Measurements from ENCODE around the gene DAZAP1.

DAZAP1 gene

DNA sequence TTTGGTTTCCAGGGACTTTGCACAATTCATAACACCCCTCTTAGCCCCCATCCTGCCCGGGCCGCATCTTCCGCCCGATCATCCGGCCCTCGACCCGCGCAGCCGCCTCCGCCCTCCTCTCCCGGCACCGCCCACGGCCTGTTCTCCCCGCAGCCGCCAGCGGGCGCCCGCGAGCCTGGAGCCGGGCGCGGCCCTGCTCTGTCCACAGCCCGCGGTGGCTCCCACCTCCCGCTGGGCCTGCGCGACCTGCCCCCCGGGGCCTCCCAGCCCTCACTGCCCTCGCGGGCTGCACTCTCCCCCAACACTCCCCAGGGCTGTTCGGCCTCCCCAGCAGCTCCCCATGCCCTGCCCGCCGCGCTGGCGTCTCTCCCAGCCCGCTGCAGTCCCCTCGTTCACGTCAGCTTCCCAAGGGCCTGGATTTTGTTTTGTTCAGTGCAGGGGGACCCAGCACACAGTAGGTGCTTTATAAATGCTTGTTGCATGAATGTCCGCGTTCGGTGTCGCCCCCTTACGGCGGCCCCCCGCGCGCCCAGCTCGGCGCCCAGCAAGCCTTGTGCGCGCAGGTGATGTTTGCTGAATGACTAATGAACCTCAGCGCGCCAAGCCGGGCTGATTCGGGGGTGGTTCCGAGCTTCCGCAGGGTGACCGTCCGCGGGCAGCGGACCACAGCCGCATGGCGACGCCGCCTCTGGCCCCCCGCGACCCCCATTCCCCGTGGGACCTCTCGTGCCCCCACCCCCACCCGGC is 38.0 kb downstream of the DAZAP1 start:
- ChIA-PET POLR2A (ENCODE audit: low non-redundant PET) (no interaction called here), CTCF (interaction anchor here (0.6 to 1.9 kb wide), 12 partner anchors 8 to 1353 kb away, joined by 3 to 11 read pairs (median 4); no protein-coding TSS in a partner anchor)

DNA sequence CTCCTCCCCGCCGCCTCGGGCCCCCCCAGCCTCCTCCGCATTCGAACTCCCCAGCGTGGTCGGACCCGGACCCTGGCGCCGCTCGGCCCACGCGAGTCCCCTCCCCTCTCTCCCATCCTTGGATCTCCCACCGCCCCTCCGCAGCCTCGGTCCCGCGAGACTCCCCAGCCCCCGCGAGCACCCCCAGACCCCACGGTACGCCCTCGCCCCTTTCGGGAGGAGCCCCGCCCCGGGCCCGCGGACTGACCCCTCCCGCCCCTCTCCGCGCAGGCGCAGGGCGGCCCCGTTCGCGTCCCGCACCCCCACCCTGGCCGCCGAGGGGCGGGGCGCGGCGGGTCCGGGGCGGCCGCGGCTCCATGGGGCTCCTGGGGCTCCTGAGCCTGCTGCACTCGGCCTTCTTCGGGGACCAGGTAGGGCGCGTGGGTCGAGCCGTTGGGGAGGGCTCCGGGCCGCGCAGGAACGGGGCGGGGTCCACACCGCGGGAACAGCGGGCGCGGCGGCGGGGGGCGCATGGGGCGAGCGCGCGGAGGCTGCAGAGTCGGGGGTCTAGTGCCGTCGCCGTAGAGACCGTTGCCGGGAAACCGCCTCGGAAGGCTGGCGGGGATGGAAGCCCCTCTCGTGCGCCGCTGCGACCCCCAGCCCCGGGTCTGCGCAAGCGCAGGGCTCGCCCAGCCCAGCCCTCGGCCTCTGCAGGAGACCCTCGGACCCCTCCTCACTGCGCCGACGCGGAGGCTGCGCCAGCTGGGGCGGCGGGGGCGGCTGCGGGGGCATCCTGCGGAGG is 38.7 kb downstream of the DAZAP1 start:
- POLR2A ChIA-PET (ENCODE audit: low non-redundant PET): no interaction called here
- H3K27ac ChIP-seq: no peak overlapping the region
- peak; percentile 47 for DNase-seq (ENCODE audit: low spot score)
- CTCF ChIA-PET: interaction anchor here (0.6 to 1.9 kb wide), 8 partner anchors 7 to 61 kb away, joined by 3 to 11 read pairs (median 4); no protein-coding TSS in a partner anchor
- TF ChIP-seq, protein P1, sequence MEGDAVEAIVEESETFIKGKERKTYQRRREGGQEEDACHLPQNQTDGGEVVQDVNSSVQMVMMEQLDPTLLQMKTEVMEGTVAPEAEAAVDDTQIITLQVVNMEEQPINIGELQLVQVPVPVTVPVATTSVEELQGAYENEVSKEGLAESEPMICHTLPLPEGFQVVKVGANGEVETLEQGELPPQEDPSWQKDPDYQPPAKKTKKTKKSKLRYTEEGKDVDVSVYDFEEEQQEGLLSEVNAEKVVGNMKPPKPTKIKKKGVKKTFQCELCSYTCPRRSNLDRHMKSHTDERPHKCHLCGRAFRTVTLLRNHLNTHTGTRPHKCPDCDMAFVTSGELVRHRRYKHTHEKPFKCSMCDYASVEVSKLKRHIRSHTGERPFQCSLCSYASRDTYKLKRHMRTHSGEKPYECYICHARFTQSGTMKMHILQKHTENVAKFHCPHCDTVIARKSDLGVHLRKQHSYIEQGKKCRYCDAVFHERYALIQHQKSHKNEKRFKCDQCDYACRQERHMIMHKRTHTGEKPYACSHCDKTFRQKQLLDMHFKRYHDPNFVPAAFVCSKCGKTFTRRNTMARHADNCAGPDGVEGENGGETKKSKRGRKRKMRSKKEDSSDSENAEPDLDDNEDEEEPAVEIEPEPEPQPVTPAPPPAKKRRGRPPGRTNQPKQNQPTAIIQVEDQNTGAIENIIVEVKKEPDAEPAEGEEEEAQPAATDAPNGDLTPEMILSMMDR (conservative IDR thresholded peaks at IDR 0.05; ENCODE audit: low read depth): no peak

More for the DNA sequence above, 38.0 kb downstream of the DAZAP1 start:
- TF ChIP-seq, protein P1 (conservative IDR thresholded peaks at IDR 0.05; ENCODE audit: low read depth): peak; percentile 98
- DNase-seq (ENCODE audit: low spot score): peak; percentile 71
- peak overlapping the region; percentile 82 for H3K27ac ChIP-seq

DNA sequence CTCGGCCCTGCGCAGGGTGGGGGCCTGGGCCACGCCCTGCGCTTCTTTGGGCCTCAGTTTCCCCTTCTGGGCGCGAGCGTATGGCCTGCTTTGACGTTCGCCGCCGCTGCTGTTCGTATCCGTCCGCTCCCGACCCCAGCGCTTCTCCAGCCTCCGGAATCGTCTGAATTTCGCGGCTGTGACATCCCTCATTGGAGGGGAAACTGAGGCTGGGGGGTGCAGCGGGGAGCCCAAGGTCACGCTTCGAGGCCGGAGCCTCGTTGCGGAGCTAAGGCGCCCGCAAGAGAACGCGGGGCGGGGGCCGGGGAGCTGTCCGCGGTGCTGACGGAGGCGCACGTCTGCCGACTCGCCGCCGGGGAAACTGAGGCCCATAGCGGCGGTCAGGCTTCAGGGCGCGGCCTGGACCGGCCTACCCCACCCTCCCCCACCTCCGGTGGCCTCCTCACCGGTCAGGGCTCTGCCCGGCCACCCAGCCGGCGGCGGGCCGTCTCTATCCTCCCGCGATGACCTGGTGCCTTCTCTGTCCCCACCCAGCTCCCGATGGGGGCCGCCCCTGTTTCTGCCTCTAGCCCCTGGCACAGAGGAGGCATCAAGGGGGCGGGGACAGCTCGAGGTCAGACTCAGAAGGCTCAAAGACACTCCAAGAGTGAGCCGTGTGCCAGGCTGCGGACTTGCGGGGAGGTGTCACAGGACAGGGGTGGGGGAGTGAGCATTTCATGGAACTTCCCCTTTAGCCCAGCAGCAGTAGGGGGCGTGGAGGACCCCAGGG is 39.5 kb downstream of the DAZAP1 start:
- CTCF ChIA-PET: interaction anchor here (0.6 kb wide), 1 partner anchor 41 kb away, joined by 3 read pairs; no protein-coding TSS in a partner anchor

DNA sequence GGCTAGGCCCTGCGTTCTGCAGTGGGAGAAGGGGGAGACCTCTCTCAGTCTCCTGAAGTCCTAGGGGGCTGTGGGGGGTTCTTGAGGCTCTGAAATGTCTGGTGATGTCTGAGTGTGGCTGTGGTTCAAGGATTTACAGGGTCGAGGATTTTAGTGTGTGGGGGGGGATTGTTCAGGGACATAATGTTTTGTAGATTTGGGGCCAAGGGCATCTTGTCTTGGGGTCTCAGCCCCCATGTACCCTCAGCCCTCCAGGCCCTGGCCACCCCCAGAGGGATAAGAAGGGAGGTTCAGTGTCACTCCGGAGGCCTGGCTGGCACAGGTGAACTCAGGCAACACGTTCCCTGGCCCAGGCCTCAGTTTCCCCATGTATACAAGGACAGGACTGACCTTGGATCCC is 40.1 kb downstream of the DAZAP1 start:
- ChIA-PET POLR2A (ENCODE audit: low non-redundant PET) (no interaction called here), CTCF (no interaction called here)
- H3K27ac ChIP-seq: no peak overlapping the region
- TF ChIP-seq, protein P1 (conservative IDR thresholded peaks at IDR 0.05; ENCODE audit: low read depth): no peak
- no peak for DNase-seq (ENCODE audit: low spot score)

More for the DNA sequence above, 39.5 kb downstream of the DAZAP1 start:
- TF ChIP-seq, protein P1 (conservative IDR thresholded peaks at IDR 0.05; ENCODE audit: low read depth): no peak
- no peak overlapping the region for H3K27ac ChIP-seq
- no peak for DNase-seq (ENCODE audit: low spot score)
- POLR2A ChIA-PET (ENCODE audit: low non-redundant PET): no interaction called here

DNA sequence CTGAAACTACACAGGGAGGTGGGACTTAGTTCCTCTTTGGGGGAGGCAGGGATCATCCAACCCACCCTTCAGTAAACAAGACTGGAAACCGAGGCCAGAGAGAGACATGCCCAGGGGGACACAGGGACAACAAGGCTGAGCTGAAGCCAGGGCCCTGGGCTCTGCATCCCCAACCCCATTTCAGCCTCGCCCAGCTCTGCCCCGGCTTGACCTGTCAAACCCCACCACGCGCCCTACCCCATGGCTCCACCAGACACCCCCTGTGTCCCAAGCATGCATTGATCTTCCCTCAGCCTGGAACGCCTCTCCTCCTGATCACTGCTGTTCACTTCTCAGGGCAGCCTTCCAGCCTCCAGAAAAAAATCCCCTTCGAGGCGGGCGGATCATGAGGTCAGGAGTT is 40.6 kb downstream of the DAZAP1 start:
- TF ChIP-seq, protein P1 (conservative IDR thresholded peaks at IDR 0.05; ENCODE audit: low read depth): no peak
- ChIA-PET CTCF (no interaction called here), POLR2A (ENCODE audit: low non-redundant PET) (no interaction called here)
- no peak overlapping the region for H3K27ac ChIP-seq
- DNase-seq (ENCODE audit: low spot score): no peak

Measured in RWPE1 (cell line).